HL-60 (cell line): Measurements from ENCODE around the gene MED13L.

Source experiments
- POLR2AphosphoS5 ChIP-seq: IDR thresholded peaks from 2 replicates; pipeline ENCODE4 v1.6.1; 2012; ENCODE audit warnings: low read depth
- TF ChIP-seq, protein P1 (sequence below): IDR thresholded peaks from 2 replicates; pipeline ENCODE4 v1.6.1; 2012; ENCODE audit warnings: low read depth; ENCODE audit not compliant: insufficient replicate concordance

DNA sequence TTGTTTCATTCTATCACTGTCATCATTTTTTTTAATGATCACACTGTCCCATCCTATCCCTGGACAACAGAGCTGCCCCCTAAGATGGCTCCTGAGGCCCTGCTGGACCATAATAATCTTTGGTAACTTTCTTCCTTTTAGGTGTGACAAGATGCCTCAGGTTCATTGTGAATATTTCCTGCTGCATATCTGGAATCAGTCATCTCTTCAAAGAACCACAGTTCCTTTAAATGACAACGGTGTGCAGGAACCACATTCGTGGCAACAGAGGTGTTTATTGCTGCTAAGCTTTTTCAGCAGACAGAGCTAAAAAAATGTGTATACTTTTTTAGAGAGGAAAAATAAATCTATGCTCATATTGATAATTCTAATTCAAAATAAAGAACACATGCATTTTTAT lies 312.9 kb downstream of the MED13L start:
- TF ChIP-seq, protein P1, sequence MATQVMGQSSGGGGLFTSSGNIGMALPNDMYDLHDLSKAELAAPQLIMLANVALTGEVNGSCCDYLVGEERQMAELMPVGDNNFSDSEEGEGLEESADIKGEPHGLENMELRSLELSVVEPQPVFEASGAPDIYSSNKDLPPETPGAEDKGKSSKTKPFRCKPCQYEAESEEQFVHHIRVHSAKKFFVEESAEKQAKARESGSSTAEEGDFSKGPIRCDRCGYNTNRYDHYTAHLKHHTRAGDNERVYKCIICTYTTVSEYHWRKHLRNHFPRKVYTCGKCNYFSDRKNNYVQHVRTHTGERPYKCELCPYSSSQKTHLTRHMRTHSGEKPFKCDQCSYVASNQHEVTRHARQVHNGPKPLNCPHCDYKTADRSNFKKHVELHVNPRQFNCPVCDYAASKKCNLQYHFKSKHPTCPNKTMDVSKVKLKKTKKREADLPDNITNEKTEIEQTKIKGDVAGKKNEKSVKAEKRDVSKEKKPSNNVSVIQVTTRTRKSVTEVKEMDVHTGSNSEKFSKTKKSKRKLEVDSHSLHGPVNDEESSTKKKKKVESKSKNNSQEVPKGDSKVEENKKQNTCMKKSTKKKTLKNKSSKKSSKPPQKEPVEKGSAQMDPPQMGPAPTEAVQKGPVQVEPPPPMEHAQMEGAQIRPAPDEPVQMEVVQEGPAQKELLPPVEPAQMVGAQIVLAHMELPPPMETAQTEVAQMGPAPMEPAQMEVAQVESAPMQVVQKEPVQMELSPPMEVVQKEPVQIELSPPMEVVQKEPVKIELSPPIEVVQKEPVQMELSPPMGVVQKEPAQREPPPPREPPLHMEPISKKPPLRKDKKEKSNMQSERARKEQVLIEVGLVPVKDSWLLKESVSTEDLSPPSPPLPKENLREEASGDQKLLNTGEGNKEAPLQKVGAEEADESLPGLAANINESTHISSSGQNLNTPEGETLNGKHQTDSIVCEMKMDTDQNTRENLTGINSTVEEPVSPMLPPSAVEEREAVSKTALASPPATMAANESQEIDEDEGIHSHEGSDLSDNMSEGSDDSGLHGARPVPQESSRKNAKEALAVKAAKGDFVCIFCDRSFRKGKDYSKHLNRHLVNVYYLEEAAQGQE: no peak
- no peak for TF ChIP-seq POLR2AphosphoS5
